B cell (primary cell): Measurements from ENCODE around the gene PALLD. TPM values are rescaled to one million over a fixed set of nuclear protein-coding genes. Genes with fewer than 3 reads are reported as not detected.

Experiments used
- ATAC-seq: fragments of 200-7000 bp; cut with Tn5 transposase; one replicate; pipeline ENCODE4 v1.10.0; 2021; ENCODE audit warnings: low read depth, mild to moderate bottlenecking, moderate number of reproducible peaks, moderate library complexity
- CTCF ChIA-PET: fragments of 350-600 bp; sonication (Branson Sonifier 250); formaldehyde crosslinking; loops from one replicate; lab custom pipeline; 2021; ENCODE audit warnings: antibody characterized with exemption, inconsistent platforms; lab: Charles Lee
- POLR2A ChIA-PET: fragments of 350-600 bp; sonication (Branson Sonifier 250); formaldehyde crosslinking; loops from one replicate; lab custom pipeline; 2021; ENCODE audit warnings: antibody characterized with exemption; lab: Charles Lee
- DNase-seq: peaks from one replicate; pipeline ENCODE4 v3.0.0; 2013
- H2AFZ ChIP-seq: 2 replicates; pipeline ENCODE4 v1.6.1; 2012; ENCODE audit warnings: mild to moderate bottlenecking, low read depth, low read length; ENCODE audit not compliant: insufficient read depth, poor library complexity, severe bottlenecking
- H3K27ac ChIP-seq, 2 donors: 1 replicate in 1 of 2; 2 replicates in 1 of 2; pipeline ENCODE4 v1.5.1; 2012 to 2013; ENCODE audit warnings: low read length in 2 of 2, mild to moderate bottlenecking in 2 of 2, moderate library complexity in 1 of 2
- H3K27me3 ChIP-seq, 4 experiments: fragments of 200-600 bp in 1 of 4; sonication (generic) in 1 of 4; replicated peaks in 1 of 4; 1 replicate in 2 of 4; 2 replicates in 2 of 4; pipeline versions ENCODE4 v1.6.1 to v1.7.0; 2013 to 2016; ENCODE audit warnings: low read length in 3 of 4, mild to moderate bottlenecking in 2 of 4, mixed read lengths in 1 of 4, moderate library complexity in 1 of 4; ENCODE audit not compliant: insufficient read depth in 4 of 4, control insufficient read depth in 3 of 4; ENCODE audit errors: control extremely low read depth in 1 of 4
- H3K36me3 ChIP-seq, 2 experiments: replicated peaks in 1 of 2; 1 replicate in 1 of 2; 2 replicates in 1 of 2; pipeline versions ENCODE4 v1.6.1 to v1.7.1; 2013; ENCODE audit warnings: low read length in 1 of 2; ENCODE audit not compliant: insufficient read depth in 2 of 2, control insufficient read depth in 1 of 2; ENCODE audit errors: control extremely low read depth in 1 of 2, extremely low read depth in 1 of 2
- H3K4me1 ChIP-seq, 2 donors: fragments of 200-600 bp in 1 of 2; sonication (generic) in 1 of 2; 1 replicate in 1 of 2; 2 replicates in 1 of 2; pipeline versions ENCODE4 v1.5.1 to v1.6.1; 2013 to 2017; ENCODE audit warnings: low read length in 2 of 2; ENCODE audit not compliant: control insufficient read depth in 2 of 2, insufficient read depth in 2 of 2
- H3K4me2 ChIP-seq: replicated peaks from 2 replicates; pipeline ENCODE3; 2012; ENCODE audit warnings: mild to moderate bottlenecking, low read depth, low read length; ENCODE audit not compliant: poor library complexity, severe bottlenecking
- H3K4me3 ChIP-seq, 5 experiments: fragments of 200-600 bp in 1 of 5; sonication (generic) in 1 of 5; 1 replicate in 3 of 5; 2 replicates in 2 of 5; pipeline versions ENCODE4 v1.5.1 to v1.7.0; 2011 to 2016; ENCODE audit warnings: low read length in 4 of 5, mild to moderate bottlenecking in 4 of 5, low read depth in 2 of 5, control low read depth in 1 of 5, moderate library complexity in 1 of 5; ENCODE audit not compliant: insufficient read depth in 1 of 5; ENCODE audit errors: control extremely low read depth in 1 of 5, extremely low read depth in 1 of 5
- H3K79me2 ChIP-seq: fragments of 200-600 bp; sonication (generic); one replicate; pipeline ENCODE4 v1.6.0; 2016; ENCODE audit warnings: low read length; ENCODE audit not compliant: control insufficient read depth, insufficient read depth
- H3K9ac ChIP-seq: fragments of 200-600 bp; sonication (generic); 2 replicates; pipeline ENCODE4 v1.6.1; 2017; ENCODE audit warnings: mild to moderate bottlenecking, low read length, moderate library complexity
- H3K9me3 ChIP-seq, 3 donors: one replicate each; pipeline versions ENCODE4 v1.6.1 to v1.7.1; 2013; ENCODE audit warnings: low read length in 2 of 3; ENCODE audit not compliant: control insufficient read depth in 2 of 3, insufficient read depth in 1 of 3; ENCODE audit errors: control extremely low read depth in 1 of 3
- H4K20me1 ChIP-seq: 2 replicates; pipeline ENCODE4 v1.6.0; 2012; ENCODE audit warnings: mild to moderate bottlenecking, low read length; ENCODE audit not compliant: insufficient read depth, control insufficient read depth, poor library complexity, severe bottlenecking
- H3K27ac Mint-ChIP-seq: one replicate; pipeline ENCODE4 v1.8.0; 2021; ENCODE audit warnings: mixed read lengths
- H3K27me3 Mint-ChIP-seq: one replicate; pipeline ENCODE4 v1.8.0; 2021; ENCODE audit warnings: mixed read lengths
- H3K4me1 Mint-ChIP-seq: one replicate; pipeline ENCODE4 v1.8.0; 2021; ENCODE audit warnings: mixed read lengths
- H3K4me3 Mint-ChIP-seq: one replicate; pipeline ENCODE4 v1.8.0; 2021; ENCODE audit warnings: mixed read lengths
- H3K9me3 Mint-ChIP-seq: one replicate; pipeline ENCODE4 v1.8.0; 2022; ENCODE audit warnings: mixed read lengths; ENCODE audit not compliant: insufficient read depth
- CTCF ChIP-seq: fragments of 200-600 bp; IDR thresholded peaks from one replicate; pipeline ENCODE4 v1.8.0; 2022; ENCODE audit warnings: antibody characterized with exemption, mild to moderate bottlenecking
- EZH2 ChIP-seq: IDR thresholded peaks from 2 replicates; pipeline ENCODE4 v1.6.1; 2012; ENCODE audit warnings: borderline replicate concordance, low read depth, mild to moderate bottlenecking, moderate library complexity, low read length; ENCODE audit not compliant: insufficient read depth, poor library complexity, severe bottlenecking
- WGBS: methylation state at CpG from one replicate; pipeline ENCODE4 v1.1.5; 2013; ENCODE audit warnings: missing lambda C conversion rate; ENCODE audit not compliant: insufficient coverage; 5-methylcytosine and 5-hydroxymethylcytosine counted together
- intact Hi-C: fragments of 100-400 bp; cut with micrococcal nuclease; formaldehyde crosslinking; loops from one replicate; pipeline ENCODE4 v1.10.0; 2022
- polyA plus RNA-seq: library from polyadenylated mRNA; depleted of rRNA; stranded (reverse); fragments of >200 nt; gene quantifications from 2 replicates; pipeline ENCODE4 v1.2.3, GENCODE V29; 2012
- total RNA-seq, 2 donors: library from RNA; stranded (reverse); fragments of 120-200 nt in 1 of 2; gene quantifications; 1 replicate in 1 of 2; 2 replicates in 1 of 2; pipeline versions ENCODE4 v1.2.3 to v1.2.4, GENCODE V29; 2013 to 2022

The PALLD gene
- total and polyA plus RNA-seq, 2 donors (not counting 1 experiment from before 2014, with no cell fraction given), result 0.63 to 0.71 TPM

- Histone ChIP-seq H3K4me3 (no peak overlapping the region), H3K36me3 (no peaks in the 10 kb centered on the region), H4K20me1 (no peaks in the 10 kb centered on the region), H3K27me3 (peaks cover 0 to 33% (median 28%) of the 10 kb centered on the region in 4 experiments), H3K9ac (no peak overlapping the region), H3K27ac (no peak overlapping the region), H3K79me2 (no peaks in the 10 kb centered on the region), H2AFZ (no peak overlapping the region), H3K4me2 (no peak overlapping the region), H3K9me3 (peaks cover 0 to 12% (median 0%) of the 10 kb centered on the region in 3 donors), H3K4me1 (peaks cover 23% of the 10 kb centered on the region in 2 donors)
- WGBS, result 95% methylated on average over 8 of the region's 9 CpGs
- H3K27me3 Mint-ChIP-seq, result peaks cover 63% of the 10 kb centered on the region
- no peak overlapping the region for H3K4me3 Mint-ChIP-seq
- no peaks in the 10 kb centered on the region for H3K9me3 Mint-ChIP-seq
- POLR2A ChIA-PET, result no interaction called here
- TF ChIP-seq CTCF, result no peak
- TF ChIP-seq EZH2, result no peak
- no peak overlapping the region for H3K27ac Mint-ChIP-seq
- CTCF ChIA-PET, result interaction anchor here (1.4 kb wide), 1 partner anchor 87 kb away, joined by 3 read pairs; no protein-coding TSS in a partner anchor
- intact Hi-C loops, result no loop called here
- no peak for ATAC-seq
- DNase-seq, result no peak
- H3K4me1 Mint-ChIP-seq, result peaks cover 16% of the 10 kb centered on the region
These were observed 339.1 kb downstream of the PALLD start for GRCh38 chr4:168835880-168836454.

GRCh38 chr4:168836490-168836889 is 339.6 kb downstream of the PALLD start:
- peaks cover 12% of the 10 kb centered on the region for H3K4me1 Mint-ChIP-seq
- DNase-seq (no peak), ATAC-seq (no peak)
- no peaks in the 10 kb centered on the region for H3K9me3 Mint-ChIP-seq
- H3K36me3 ChIP-seq, result no peaks in the 10 kb centered on the region
- no peak overlapping the region for H3K4me2 ChIP-seq
- WGBS, result 96% methylated on average over 5 of the region's 9 CpGs
- no peak overlapping the region for H3K9ac ChIP-seq
- no peaks in the 10 kb centered on the region for H4K20me1 ChIP-seq
- ChIA-PET POLR2A (no interaction called here), CTCF (interaction anchor here (1.4 kb wide), 1 partner anchor 86 kb away, joined by 3 read pairs; no protein-coding TSS in a partner anchor)
- no peaks in the 10 kb centered on the region for H3K79me2 ChIP-seq
- no peak overlapping the region for H3K27ac Mint-ChIP-seq
- no peak overlapping the region for H3K4me3 Mint-ChIP-seq
- peaks cover 58% of the 10 kb centered on the region for H3K27me3 Mint-ChIP-seq
- TF ChIP-seq CTCF (no peak), EZH2 (no peak)
- peaks cover 17% of the 10 kb centered on the region in 2 donors for H3K4me1 ChIP-seq
- H3K27ac ChIP-seq, result no peak overlapping the region
- H3K9me3 ChIP-seq, result peaks cover 0 to 12% (median 0%) of the 10 kb centered on the region in 3 donors
- no peak overlapping the region for H2AFZ ChIP-seq
- no peak overlapping the region for H3K4me3 ChIP-seq
- intact Hi-C loops, result no loop called here
- H3K27me3 ChIP-seq, result peaks cover 0 to 27% (median 24%) of the 10 kb centered on the region in 4 experiments
